Astrocyte (in vitro differentiated cells and primary cell): ENCODE results near the gene PCID2.

Experiments used
- EZH2 ChIP-seq: IDR thresholded peaks from 2 replicates; pipeline ENCODE4 v1.6.1; 2012; ENCODE audit warnings: mild to moderate bottlenecking, low read length, inconsistent platforms; ENCODE audit not compliant: insufficient read depth
- TF ChIP-seq, protein P1 (sequence below): IDR thresholded peaks from 2 replicates; pipeline ENCODE4 v1.5.1; 2011; ENCODE audit warnings: low read depth, mild to moderate bottlenecking, inconsistent platforms, low read length, moderate library complexity; ENCODE audit not compliant: insufficient read depth

DNA sequence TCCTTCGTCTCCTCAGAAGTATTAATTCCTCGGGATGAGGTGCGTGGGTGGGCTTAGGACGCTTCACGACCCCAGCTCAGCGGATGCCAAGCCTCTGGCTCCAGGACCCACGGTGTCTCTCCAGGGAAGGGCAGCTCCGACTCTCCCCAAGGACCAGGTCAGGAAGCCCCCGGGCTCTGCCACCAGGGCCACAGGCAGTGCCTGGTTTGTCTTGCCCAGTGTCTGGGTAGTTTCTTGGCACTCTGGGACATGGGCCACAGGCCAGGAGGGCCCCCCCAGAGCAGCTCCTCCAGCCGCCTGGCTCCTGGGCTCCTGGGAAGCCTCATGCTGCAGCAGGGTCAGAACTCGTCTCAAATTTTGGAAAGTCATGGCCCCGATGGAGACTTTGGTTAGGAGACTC lies 47.5 kb downstream of the PCID2 start:
- TF ChIP-seq, protein P1, sequence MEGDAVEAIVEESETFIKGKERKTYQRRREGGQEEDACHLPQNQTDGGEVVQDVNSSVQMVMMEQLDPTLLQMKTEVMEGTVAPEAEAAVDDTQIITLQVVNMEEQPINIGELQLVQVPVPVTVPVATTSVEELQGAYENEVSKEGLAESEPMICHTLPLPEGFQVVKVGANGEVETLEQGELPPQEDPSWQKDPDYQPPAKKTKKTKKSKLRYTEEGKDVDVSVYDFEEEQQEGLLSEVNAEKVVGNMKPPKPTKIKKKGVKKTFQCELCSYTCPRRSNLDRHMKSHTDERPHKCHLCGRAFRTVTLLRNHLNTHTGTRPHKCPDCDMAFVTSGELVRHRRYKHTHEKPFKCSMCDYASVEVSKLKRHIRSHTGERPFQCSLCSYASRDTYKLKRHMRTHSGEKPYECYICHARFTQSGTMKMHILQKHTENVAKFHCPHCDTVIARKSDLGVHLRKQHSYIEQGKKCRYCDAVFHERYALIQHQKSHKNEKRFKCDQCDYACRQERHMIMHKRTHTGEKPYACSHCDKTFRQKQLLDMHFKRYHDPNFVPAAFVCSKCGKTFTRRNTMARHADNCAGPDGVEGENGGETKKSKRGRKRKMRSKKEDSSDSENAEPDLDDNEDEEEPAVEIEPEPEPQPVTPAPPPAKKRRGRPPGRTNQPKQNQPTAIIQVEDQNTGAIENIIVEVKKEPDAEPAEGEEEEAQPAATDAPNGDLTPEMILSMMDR = no peak
- no peak for TF ChIP-seq EZH2
